K562 (cell line): Measurements from ENCODE around the gene ZNF512B. TPM values are rescaled to one million over a fixed set of nuclear protein-coding genes. Genes with fewer than 3 reads are reported as not detected.

Experiments
- ATAC-seq: fragments of 200-7000 bp; cut with Tn5 transposase; 3 replicates; pipeline ENCODE4 v1.9.1; 2020; ENCODE audit warnings: moderate library complexity
- BruUV-seq: library from RNA; stranded (reverse); fragments of 400-500 nt; replicated peaks from 2 replicates; lab custom pipeline; 2021; lab: Mats Ljungman, UMichigan
- CTCF ChIA-PET: fragments of 300-600 bp; formaldehyde crosslinking; extraction: SDS; loops from one replicate; lab custom pipeline; 2021; ENCODE audit warnings: low intra/inter-chr PET ratio; lab: Yijun Ruan, JAX
- POLR2A ChIA-PET: fragments of 300-600, 350-650 bp; sonication (Branson Sonifier 250); formaldehyde crosslinking; extraction: SDS; loops from one replicate; lab custom pipeline; 2021; ENCODE audit warnings: antibody characterized with exemption, inconsistent platforms; lab: Yijun Ruan, JAX
- DNase-seq, 4 experiments: peaks; one replicate each; pipeline versions ENCODE4 v3.0.0 to v3.0.0-alpha.2; 2011 to 2018; ENCODE audit warnings: low spot score in 3 of 4, mixed read lengths in 3 of 4; ENCODE audit errors: extremely low read depth in 1 of 4
- FAIRE-seq: peaks from 2 replicates; lab custom pipeline; 2011; peaks lifted over from hg19 to GRCh38; lab: Jason Lieb, UNC
- H2AFZ ChIP-seq: 2 replicates; pipeline ENCODE4 v1.6.0; 2011; ENCODE audit warnings: low read depth, low read length, control low read depth, inconsistent platforms
- H3K27ac ChIP-seq: fragments of 200-600 bp; 3 replicates; pipeline ENCODE4 v1.8.0; 2011; ENCODE audit warnings: low read depth, mild to moderate bottlenecking, control low read depth, inconsistent platforms, low read length, moderate library complexity, mixed read lengths; ENCODE audit errors: extremely low read depth
- H3K27me3 ChIP-seq, 2 experiments: fragments of 300-600 bp in 1 of 2; 2 replicates in 1 of 2; 3 replicates in 1 of 2; pipeline versions ENCODE4 v1.6.0 to v1.8.0; 2011; ENCODE audit warnings: inconsistent platforms in 2 of 2, low read length in 2 of 2, mild to moderate bottlenecking in 1 of 2, mixed read lengths in 1 of 2, moderate library complexity in 1 of 2; ENCODE audit not compliant: control insufficient read depth in 2 of 2, insufficient read depth in 2 of 2
- H3K36me3 ChIP-seq: fragments of 300-600 bp; 3 replicates; pipeline ENCODE4 v1.8.0; 2011; ENCODE audit warnings: mild to moderate bottlenecking, low read length, inconsistent platforms; ENCODE audit not compliant: control insufficient read depth, insufficient read depth
- H3K4me1 ChIP-seq, 2 experiments: fragments of 200-600 bp in 1 of 2; replicated peaks in 1 of 2; 2 replicates in 1 of 2; 3 replicates in 1 of 2; pipeline versions ENCODE4 v1.5.1 to v1.8.0; 2011; ENCODE audit warnings: inconsistent platforms in 2 of 2, low read length in 2 of 2, mild to moderate bottlenecking in 1 of 2, mixed read lengths in 1 of 2, moderate library complexity in 1 of 2; ENCODE audit not compliant: control insufficient read depth in 2 of 2, insufficient read depth in 2 of 2
- H3K4me2 ChIP-seq: 2 replicates; pipeline ENCODE4 v1.6.1; 2011; ENCODE audit warnings: low read length, control low read depth, inconsistent platforms, mixed read lengths; ENCODE audit not compliant: insufficient read depth
- H3K4me3 ChIP-seq: fragments of 200-600 bp; sonication (generic), shearing (Covaris generic); 2 replicates; pipeline ENCODE4 v1.5.1; 2016; ENCODE audit warnings: control low read depth, inconsistent platforms
- H3K79me2 ChIP-seq: fragments of 200-600 bp; 3 replicates; pipeline ENCODE4 v1.8.0; 2011; ENCODE audit warnings: low read length, inconsistent platforms; ENCODE audit not compliant: control insufficient read depth, insufficient read depth
- H3K9ac ChIP-seq, 2 experiments: 2 replicates each; pipeline versions ENCODE4 v1.6.0 to v1.6.1; 2011; ENCODE audit warnings: low read depth in 2 of 2, low read length in 2 of 2, control low read depth in 1 of 2, inconsistent platforms in 1 of 2, mild to moderate bottlenecking in 1 of 2, mixed read lengths in 1 of 2; ENCODE audit not compliant: insufficient read depth in 1 of 2
- H3K9me1 ChIP-seq: one replicate; pipeline ENCODE4 v1.6.0; 2011; ENCODE audit warnings: inconsistent platforms, mild to moderate bottlenecking, low read length, moderate library complexity; ENCODE audit not compliant: control insufficient read depth, insufficient read depth
- H3K9me3 ChIP-seq: replicated peaks from 2 replicates; pipeline ENCODE4 v1.5.1; 2011; ENCODE audit warnings: low read depth, low read length, inconsistent platforms; ENCODE audit not compliant: control insufficient read depth, insufficient read depth
- H4K20me1 ChIP-seq: replicated peaks from 2 replicates; pipeline ENCODE4 v1.6.1; 2011; ENCODE audit warnings: low read length, inconsistent platforms, mixed read lengths; ENCODE audit not compliant: control insufficient read depth, insufficient read depth
- ATF2 ChIP-seq: sonication (generic); formaldehyde crosslinking; IDR thresholded peaks from 2 replicates; pipeline ENCODE4 v1.8.1; 2022; ENCODE audit warnings: missing genetic modification reagents
- CXXC5 ChIP-seq: fragments of 250-450 bp; sonication (Bioruptor Pico); IDR thresholded peaks from 2 replicates; pipeline ENCODE4 v1.8.0; 2022; ENCODE audit warnings: inconsistent platforms, mild to moderate bottlenecking, moderate library complexity
- E2F4 ChIP-seq: sonication (generic); formaldehyde crosslinking; IDR thresholded peaks from 2 replicates; pipeline ENCODE4 v1.8.0; 2022; ENCODE audit warnings: mild to moderate bottlenecking, low read depth, missing genetic modification reagents
- ETV5 ChIP-seq: sonication (generic); formaldehyde crosslinking; IDR thresholded peaks from 2 replicates; pipeline ENCODE4 v1.4.0; 2020; ENCODE audit warnings: low read depth, mild to moderate bottlenecking, missing genetic modification reagents
- MTA2 ChIP-seq: fragments of 450-650 bp; IDR thresholded peaks from 2 replicates; pipeline ENCODE4 v1.6.1; 2016; ENCODE audit warnings: low read depth
- NR2C2 ChIP-seq, 2 experiments: fragments of 200-800 bp in 1 of 2; sonication (Bioruptor generic) in 1 of 2; sonication (generic) in 1 of 2; formaldehyde crosslinking in 1 of 2; IDR thresholded peaks; 2 replicates each; pipeline versions ENCODE4 v1.6.1 to v1.8.0; 2016 to 2022; ENCODE audit warnings: mild to moderate bottlenecking in 1 of 2, missing compliant biosample characterization in 1 of 2, missing genetic modification characterization in 1 of 2, missing genetic modification reagents in 1 of 2
- PTTG1 ChIP-seq: fragments of 450-650 bp; IDR thresholded peaks from 2 replicates; pipeline ENCODE4 v1.6.1; 2016; ENCODE audit warnings: low read depth, mild to moderate bottlenecking, missing genetic modification characterization, missing compliant biosample characterization
- RBBP5 ChIP-seq: fragments of 200-600 bp; sonication (generic); IDR thresholded peaks from 2 replicates; pipeline ENCODE4 v1.6.1; 2012; ENCODE audit warnings: borderline replicate concordance, mild to moderate bottlenecking, low read length, control low read depth, inconsistent platforms; ENCODE audit not compliant: insufficient read depth, poor library complexity, severe bottlenecking
- TBL1XR1 ChIP-seq, 2 experiments: IDR thresholded peaks; 2 replicates each; pipeline ENCODE4 v1.6.1; 2012; ENCODE audit warnings: improper control_type of control experiment in 2 of 2, low read length in 2 of 2, mild to moderate bottlenecking in 1 of 2
- ZFP30 ChIP-seq: fragments of 250-450 bp; sonication (Bioruptor Pico); IDR thresholded peaks from 2 replicates; pipeline ENCODE4 v1.8.0; 2022; ENCODE audit warnings: moderate library complexity, mild to moderate bottlenecking, inconsistent platforms, borderline replicate concordance
- ZNF282 ChIP-seq: sonication (generic); formaldehyde crosslinking; IDR thresholded peaks from 2 replicates; pipeline ENCODE4 v1.8.1; 2023; ENCODE audit warnings: missing genetic modification reagents
- ZNF592 ChIP-seq: fragments of 450-650 bp; IDR thresholded peaks from 2 replicates; pipeline ENCODE4 v1.6.1; 2017; ENCODE audit warnings: antibody characterized with exemption, mild to moderate bottlenecking
- WGBS: fragments of 100-300 bp; shearing (Covaris generic); methylation state at CpG from one replicate; pipeline ENCODE4 v1.1.6; 2016; ENCODE audit warnings: low coverage, mixed read lengths; ENCODE audit not compliant: insufficient coverage; ENCODE audit errors: missing lambda C conversion rate; 5-methylcytosine and 5-hydroxymethylcytosine counted together
- in situ Hi-C: fragments of 300-500 bp; cut with MboI; formaldehyde crosslinking; loops from 4 replicates; pipeline ENCODE4 v1.15.0; 2018; ENCODE audit warnings: inconsistent platforms, mixed read lengths
- intact Hi-C: fragments of 100-400 bp; cut with micrococcal nuclease; formaldehyde crosslinking; loops from 2 replicates; pipeline ENCODE4 v1.14.2; 2022
- polyA plus RNA-seq, 8 experiments: library from polyadenylated mRNA; depleted of rRNA in 4 of 8; stranded (reverse) in 5 of 8; unstranded in 3 of 8; fragments of >200 nt; fragmentation: Nextera tagmentation in 2 of 8; fragmentation: Illumina TruSeq in 1 of 8; extraction: Ambion mirVana in 2 of 8; extraction: Trizol in 1 of 8; gene quantifications; 2 replicates each; pipeline versions ENCODE4 v1.2.1 to v1.2.3, GENCODE V29; 2011 to 2014; ENCODE audit warnings: inconsistent platforms in 1 of 8, missing spikeins in 1 of 8
- total RNA-seq, 7 experiments: library from RNA; depleted of rRNA in 6 of 7; stranded (reverse); fragments of >200 nt in 6 of 7; fragmentation: Illumina TruSeq in 2 of 7; extraction: Trizol in 2 of 7; gene quantifications; 2 replicates each; pipeline versions ENCODE4 v1.2.1 to v1.2.3, GENCODE V29; 2011 to 2021; ENCODE audit warnings: low replicate concordance in 1 of 7

Gene ZNF512B
- total and polyA plus RNA-seq, 9 of the 15 experiments (the other 6 are each of a cell fraction or from before 2014, with no cell fraction given): 0.01 to 27.8 (median 8.2) TPM

GRCh38 chr20:63955827-63956663, 13.7 kb downstream of the ZNF512B start, which contains the start of gene UCKL1:
Gene UCKL1, minus strand, starts transcription at chr20:63956416. Its CDS starts 44 bp downstream, at chr20:63956372.
- Histone ChIP-seq H3K9me1 (peaks cover 7% of the 10 kb centered on the region), H3K9me3 (no peaks in the 10 kb centered on the region), H3K79me2 (peaks cover 49% of the 10 kb centered on the region), H3K27ac (peak within 1 kb of the TSS; percentile 99), H3K4me3 (peak within 1 kb of the TSS; percentile 99), H3K9ac (peak within 1 kb of the TSS; percentile 98 to 99), H2AFZ (peak within 1 kb of the TSS; percentile 95), H3K4me2 (peak within 1 kb of the TSS; percentile 93), H3K36me3 (peaks cover 39% of the 10 kb centered on the region; the same call in 1 of the 3 replicates), H3K27me3 (no peaks in the 10 kb centered on the region), H4K20me1 (peaks cover 24% of the 10 kb centered on the region; the same call in 1 of the 2 replicates), H3K4me1 (peaks cover 16 to 85% of the 10 kb centered on the region in 2 experiments; a peak in 4 of 5 replicates)
- CTCF ChIA-PET: no interaction called here
- POLR2A ChIA-PET: interaction anchor here (0.6 to 2.0 kb wide), 4 partner anchors 11 to 140 kb away, joined by 3 to 9 read pairs (median 4); no protein-coding TSS in a partner anchor
- intact Hi-C loops (loop anchor here (5.0 kb wide), 1 partner anchor 249 kb away; the partner anchor contains the start of genes ARFRP1 and ZGPAT), in situ Hi-C loops (no loop called here)
- TSS peak; percentile 37 for BruUV-seq
- peak; percentile 90 for ATAC-seq
- peak; percentile 79 to 91 (median 86) for DNase-seq
- FAIRE-seq: peak; percentile 93
- WGBS: under 1% methylated on average over 49 of the region's 105 CpGs
- TF ChIP-seq MTA2 (no peak), RBBP5 (peak; percentile 82), ZFP30 (CRISPR knock-in tag) (no peak), PTTG1 (tag) (no peak), ETV5 (CRISPR knock-in tag) (peak; percentile 69), ATF2 (CRISPR knock-in tag) (no peak), NR2C2 (CRISPR knock-in tag; IDR thresholded peaks at IDR 0.05) (peak; percentile 72; the same call in 1 of the 2 replicates), NR2C2 (tag; IDR thresholded peaks at IDR 0.05) (peak; percentile 94), ZNF282 (CRISPR knock-in tag) (peak; percentile 86; the same call in 1 of the 2 replicates), CXXC5 (CRISPR knock-in tag) (peak; percentile 67; the same call in 1 of the 2 replicates), ZNF592 (peak; percentile 74), TBL1XR1 (IDR thresholded peaks at IDR 0.05; ENCODE audit: low read length in 2 of 2) (0 out of 4 replicates have a peak, but pooled peaks of 1 of the 2 experiments have one; percentile 17), E2F4 (CRISPR knock-in tag) (peak; percentile 48)
